DND-41 (cell line): ENCODE results near the gene IPO11.

Experiments used
- CTCF ChIP-seq: IDR thresholded peaks from 2 replicates; pipeline ENCODE4 v1.5.1; 2012; ENCODE audit warnings: borderline replicate concordance, low read length, moderate library complexity, mild to moderate bottlenecking; ENCODE audit not compliant: poor library complexity, severe bottlenecking; ENCODE audit errors: extremely low read depth
- EZH2 ChIP-seq: IDR thresholded peaks from 3 replicates; pipeline ENCODE4 v1.6.1; 2012; ENCODE audit warnings: borderline replicate concordance, low read depth, mild to moderate bottlenecking, moderate library complexity, low read length, inconsistent platforms; ENCODE audit not compliant: severe bottlenecking

GRCh38 chr5:62562867-62563266, 150.3 kb downstream of the IPO11 start:
- TF ChIP-seq CTCF: no peak
- no peak for TF ChIP-seq EZH2
